GM21526 (cell line): ENCODE results near the gene MYO16.

ENCODE experiments used
- ATAC-seq: cut with Tn5 transposase; IDR thresholded peaks from one replicate; pipeline ENCODE4 v1.9.1; 2021; ENCODE audit warnings: moderate library complexity; ENCODE audit not compliant: unreplicated experiment, low FRiP score

MYO16 gene

DNA sequence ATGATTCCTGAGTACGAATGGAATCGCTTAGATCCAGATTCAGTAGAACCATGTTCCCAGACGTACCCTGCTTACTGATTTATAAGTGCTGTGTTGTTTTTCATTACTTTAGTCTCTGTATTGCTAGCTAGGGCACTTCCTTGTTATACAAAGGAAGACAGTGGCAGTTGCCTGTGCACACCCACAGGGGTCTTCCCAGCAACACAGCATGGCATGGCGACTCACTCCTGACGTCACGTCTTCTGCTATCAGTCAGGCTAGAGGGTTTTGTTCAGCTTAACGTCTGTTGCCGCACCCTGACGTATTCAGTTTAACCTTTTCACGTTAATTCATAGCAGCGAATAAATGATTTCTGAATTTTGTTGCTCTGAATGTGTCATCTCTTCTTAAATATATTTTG is 295.1 kb downstream of the MYO16 start:
- no peak for ATAC-seq

DNA sequence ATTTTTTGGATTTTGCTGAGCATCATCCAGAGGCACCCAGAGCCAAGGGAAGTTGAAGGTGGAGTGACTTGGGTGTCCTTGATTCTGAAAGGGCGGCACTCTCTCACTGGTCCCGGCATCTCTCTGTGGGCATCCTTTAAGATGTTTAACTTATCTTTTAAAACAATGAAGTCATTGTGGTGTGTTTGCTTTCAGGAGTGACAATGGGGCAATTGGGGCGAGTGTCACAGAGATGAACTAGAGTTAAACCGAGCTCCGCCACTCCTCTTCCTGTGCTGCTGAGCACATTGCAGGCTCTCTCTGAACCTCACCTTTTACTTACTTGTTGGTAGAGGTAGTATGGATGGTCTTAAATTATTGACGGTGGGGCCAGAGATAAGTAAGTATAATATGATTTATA is 295.7 kb downstream of the MYO16 start:
- ATAC-seq: no peak

DNA sequence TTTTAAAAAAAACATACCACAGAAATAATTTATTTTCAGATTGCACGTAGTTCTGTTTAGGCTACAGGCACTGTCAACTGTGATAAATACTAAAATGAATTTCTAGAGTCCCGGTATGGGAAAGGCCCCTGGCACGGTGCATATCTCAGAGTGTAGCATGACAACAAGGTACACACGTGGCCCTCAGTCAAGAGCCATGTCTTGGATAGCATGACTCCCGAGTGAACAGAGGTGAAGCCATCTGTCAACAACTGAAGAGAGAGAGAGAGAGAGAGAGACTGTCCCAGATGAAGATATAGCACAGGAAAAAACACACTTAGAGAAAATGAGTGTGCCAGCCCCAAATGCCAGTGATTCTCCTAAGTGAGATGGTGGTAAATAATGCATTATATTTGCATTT is 297.5 kb downstream of the MYO16 start:
- ATAC-seq: no peak

DNA sequence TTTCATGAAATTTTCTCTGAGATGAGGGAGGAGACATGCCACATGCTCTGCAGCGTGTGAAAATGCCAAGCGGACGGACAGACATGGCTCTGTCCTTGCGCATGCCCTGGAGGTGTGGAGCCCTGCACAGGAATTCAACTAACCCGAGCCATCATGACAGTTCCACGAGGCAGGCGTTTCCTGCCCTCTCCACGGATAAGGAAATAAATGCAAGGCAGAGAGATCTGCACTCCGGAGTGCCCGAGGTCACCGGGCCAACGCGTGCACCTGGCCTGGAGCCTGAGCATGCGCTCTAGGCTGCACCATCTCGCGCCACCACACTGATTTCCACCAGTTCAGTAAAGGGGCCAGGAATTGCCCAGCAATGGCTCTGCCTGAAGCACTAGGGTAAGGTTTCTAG is 298.2 kb downstream of the MYO16 start:
- no peak for ATAC-seq

DNA sequence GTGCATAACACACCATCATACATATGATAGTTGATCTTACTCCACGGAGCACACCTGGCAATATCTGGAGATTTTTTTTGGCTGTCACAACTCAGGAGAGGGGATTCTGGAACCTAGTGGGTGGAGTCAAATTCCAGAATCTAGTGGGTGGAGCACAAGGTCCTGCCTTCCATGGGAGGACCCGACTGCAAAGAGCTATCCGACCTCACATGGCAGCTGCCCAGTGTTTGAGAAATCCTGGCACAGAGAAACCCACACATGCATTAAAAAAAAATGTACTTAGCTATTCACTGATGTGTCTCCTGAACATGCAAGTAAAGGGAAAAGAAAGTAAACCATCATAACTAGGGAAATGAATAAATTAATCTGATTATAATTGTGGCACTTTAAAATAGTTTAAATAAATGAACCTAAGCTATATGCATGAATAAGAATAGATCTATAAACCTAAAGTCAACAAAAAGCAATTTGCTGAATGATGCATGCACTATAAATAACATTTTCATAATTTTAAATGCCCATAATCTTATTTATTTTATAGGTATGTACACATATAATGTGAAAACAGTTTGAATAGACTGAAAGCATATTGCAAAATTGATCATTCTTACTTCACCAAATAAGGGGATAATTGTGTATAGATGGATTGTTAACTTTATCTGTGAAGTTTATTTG is 300.3 kb downstream of the MYO16 start:
- no peak for ATAC-seq

DNA sequence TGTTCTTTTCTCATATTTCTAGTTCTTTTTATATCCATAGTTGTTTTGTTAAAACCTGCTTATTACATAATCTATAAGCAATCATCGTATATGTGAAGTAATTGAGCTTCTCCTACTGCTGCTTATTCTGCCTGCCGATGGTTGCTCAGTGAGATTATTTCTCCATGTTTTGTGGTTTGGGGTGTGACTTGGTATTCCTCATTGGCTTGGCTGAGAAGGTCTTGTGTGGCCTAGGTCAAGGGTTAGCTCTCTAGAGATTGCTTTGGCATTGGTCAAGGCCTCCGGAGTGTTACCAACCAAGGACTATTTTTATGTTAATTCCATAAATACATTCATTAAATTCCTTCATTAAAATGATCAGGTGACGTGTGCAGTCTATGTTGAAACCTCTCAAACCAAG is 302.8 kb downstream of the MYO16 start:
- ATAC-seq: no peak

DNA sequence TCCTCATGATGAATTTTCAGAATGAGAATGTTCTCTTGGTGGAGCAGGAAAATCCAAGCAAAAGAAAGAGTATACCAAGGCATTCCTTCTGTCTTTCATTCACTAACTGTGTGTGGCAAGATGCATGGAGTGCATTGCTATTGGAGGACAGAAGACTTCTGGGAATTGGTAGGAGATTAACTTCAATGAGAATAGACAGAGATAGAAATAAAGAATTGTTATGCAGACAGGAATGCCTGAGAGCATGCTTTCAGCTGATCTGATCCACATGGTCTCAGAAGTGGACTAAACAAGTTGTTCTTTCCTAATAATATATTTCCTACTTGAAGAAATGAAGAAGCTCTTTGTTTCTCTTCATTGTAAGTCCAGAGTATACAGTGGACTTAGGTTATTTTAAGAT is 303.6 kb downstream of the MYO16 start:
- ATAC-seq: no peak

DNA sequence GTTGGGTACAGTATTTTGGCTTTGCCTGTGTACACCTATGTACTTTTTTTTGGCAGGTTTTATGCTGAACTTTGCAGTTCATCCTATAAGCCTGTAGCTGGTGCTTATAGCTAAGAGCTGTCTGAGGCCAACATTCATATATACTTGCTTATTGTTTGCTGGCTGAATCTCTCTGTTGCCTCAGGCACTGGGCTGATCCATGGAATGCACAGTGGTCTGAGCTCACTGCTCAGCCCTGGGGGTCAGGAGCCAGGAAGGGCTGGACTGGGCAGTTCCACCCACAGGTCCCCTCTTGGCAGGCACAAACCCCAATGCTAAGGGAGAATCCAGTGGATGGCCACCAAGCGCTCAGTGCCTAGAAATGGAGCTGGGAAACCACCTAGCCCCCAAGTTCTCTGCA is 308.7 kb downstream of the MYO16 start:
- no peak for ATAC-seq

DNA sequence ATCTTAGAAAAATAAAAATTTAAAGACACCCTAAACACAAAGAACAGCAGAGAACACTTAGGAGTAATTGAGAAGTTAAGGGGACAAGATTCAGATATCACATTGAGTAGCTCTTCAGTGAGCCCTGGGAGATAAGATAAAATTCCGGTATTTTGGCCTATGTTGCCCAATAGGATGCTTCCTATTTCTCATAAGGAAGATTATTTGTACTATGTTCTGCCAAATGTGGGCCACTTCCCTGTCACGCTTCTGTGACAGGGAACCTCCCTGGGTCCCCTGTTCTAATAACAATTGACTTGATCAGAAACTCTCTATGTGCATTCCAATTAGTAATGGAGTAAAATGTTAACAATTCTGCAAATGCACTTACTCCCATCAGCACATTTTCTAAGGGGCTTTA is 310.7 kb downstream of the MYO16 start:
- ATAC-seq: no peak

DNA sequence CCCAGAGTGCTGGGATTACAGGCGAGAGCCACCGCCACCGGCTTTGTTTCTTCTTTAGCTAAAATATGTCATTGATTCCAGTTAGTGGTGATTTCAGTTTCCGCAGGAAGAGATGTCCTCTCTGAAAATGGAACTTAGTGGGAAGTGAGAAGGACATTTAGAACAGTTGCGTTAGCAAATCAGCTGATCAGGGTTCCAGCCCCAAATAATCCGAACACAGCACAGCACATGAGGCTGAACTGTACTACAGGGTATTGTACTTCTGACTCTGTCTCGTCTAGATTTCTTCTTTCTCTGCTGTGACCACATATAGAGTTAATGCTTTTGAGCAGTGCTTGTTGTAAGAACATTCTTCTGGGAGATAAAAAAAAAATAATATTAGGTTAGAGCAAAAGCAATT is 314.4 kb downstream of the MYO16 start:
- no peak for ATAC-seq

DNA sequence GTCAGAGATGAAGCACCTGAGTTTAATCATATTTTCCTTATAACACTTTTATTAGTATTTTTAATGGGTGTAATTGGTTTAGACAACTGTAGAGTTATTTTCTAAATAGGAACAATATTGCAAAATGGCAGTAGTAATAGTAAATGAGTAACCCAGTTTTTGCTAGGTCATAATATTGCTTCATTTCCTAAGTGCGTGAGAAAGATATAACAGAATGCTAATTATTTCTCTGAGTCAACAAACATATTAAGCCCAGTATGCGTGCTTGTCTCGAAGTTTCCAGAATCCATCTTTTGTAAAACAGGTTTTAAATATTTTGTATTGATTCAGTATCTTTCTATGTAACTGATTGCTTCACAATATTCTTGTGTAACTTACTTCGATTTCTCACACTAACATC is 315.3 kb downstream of the MYO16 start:
- no peak for ATAC-seq

DNA sequence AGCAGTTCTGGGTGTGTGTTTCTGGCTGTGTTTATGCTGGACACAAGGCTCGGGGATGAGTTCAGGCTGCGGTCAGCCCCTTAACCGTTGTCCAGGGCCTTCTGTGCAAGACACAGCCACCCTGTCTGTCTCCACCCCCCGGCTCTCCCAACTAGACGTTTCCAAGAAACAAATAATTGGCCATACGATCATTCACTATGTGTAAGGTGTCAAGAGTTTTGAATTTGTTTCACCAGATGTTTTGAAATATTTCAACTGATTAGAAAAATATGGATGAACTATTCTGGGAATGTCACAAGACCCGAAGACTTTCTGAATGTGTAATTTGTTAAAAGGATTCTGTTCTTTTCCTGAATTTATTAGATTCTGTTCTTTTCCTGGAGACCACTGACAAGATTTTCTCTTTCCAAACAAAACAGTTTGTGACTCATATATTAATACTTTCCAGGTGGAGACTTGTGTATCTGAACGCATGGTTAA is 318.2 kb downstream of the MYO16 start:
- no peak for ATAC-seq

DNA sequence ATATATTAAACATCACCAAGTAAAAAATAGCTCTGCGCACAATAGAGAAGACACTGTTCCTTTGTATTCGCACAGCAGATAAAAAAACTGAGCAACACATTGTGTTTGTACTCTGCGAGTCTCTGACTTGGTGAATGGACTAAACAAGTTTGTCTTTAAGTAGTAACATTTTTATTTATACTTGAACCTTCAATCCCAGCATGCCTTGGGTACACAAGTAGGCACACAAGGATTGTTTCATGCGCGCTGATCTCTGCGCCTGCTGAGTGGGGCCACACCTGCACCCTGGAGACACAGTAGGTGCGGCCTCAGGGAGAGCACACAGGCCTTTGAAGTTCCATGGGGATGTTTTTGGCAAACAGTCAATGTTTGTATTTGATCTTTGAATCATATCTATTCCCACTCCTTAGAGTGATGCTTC is 318.9 kb downstream of the MYO16 start:
- ATAC-seq: no peak

DNA sequence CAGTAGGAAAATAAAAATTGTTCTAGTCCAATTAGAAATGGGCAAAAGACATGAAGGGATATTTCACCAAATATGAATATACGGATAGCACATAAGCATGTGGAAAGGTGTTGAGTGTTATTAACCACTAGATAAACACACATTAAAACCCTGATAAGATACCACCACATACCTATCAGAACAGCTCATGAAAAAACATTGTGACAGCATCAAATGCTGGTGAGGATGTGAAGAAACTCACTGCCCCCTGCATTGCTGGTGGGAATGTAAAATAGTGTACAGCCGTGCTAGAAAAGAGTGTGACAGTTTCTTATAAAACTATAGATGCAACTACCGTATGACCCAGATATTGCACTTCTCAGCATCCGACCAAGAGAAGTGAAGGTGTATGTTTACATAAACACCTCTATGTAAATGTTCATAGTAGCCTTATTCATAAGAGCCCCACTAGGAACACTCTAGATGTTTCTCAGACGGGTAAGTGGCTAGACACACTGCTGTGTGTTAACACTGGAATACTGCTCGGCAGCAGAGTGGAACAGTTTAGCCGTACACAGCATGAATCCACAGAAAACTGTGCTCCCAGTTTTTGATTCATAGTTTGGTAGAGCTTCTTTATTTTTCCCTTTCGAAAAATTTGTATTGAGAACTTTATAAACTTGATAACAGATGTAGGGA is 321.1 kb downstream of the MYO16 start:
- no peak for ATAC-seq

DNA sequence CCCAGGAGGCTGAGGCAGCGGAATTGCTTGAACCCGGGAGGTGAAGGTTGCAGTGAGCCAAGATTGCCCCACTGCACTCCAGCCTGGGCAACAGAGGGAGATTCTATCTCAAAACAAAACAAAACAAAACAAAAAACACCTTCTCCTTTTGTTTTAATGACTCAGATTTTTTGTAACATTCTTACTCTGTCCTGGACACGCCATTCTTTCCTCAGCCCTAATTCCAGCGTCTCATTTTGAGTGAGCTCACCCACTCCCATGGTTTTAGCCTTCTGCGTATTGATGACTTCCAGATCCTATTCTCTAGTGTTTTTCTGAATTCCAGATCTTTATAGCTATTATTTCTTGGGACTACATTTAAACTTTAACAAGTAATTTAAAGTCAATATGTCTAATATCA is 326.3 kb downstream of the MYO16 start:
- no peak for ATAC-seq

DNA sequence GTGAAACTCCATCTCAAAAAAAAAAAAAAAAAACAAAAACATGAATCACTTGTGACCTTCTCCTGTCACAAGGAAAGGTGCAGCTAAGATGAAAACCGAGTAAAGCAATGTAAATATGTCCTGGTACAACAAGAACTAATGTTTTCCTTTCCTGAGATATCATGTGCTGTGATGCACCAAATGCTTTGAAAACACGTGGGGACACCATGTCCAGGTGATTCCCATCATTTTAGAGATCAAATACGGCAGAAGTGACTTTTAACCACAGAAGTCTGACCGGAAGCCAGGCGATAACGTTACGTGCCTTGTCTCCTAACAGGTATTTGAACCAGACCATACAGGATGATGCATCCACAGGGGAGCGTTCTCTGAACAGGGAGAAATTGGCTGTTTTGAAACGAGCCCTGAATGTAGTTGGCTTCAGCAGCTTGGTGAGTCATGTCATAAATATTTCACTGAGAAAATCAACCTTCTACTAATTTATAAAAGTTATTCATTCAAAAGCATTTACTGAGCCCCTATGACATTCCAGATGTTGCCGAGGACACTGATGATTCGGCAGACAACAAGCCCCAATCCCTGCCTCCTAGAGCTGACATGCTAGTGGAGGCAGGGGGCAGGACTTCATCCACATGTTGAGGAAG is 328.1 kb downstream of the MYO16 start:
- no peak for ATAC-seq

DNA sequence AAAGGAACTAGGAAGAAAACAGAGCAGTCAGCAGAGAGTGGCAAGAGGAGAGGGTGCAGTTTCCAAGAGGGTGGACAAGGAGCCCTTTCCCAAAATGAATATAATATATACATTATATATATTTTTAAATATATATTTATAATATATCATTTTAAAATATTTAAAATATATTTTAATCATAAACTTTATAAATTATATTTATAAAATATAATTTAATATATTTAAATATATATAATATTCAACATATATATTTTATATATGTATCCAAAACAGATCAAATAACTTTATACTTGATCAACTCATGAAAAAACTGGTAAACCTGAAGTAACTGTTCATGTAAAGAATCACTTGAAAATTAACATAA is 328.6 kb downstream of the MYO16 start:
- no peak for ATAC-seq

DNA sequence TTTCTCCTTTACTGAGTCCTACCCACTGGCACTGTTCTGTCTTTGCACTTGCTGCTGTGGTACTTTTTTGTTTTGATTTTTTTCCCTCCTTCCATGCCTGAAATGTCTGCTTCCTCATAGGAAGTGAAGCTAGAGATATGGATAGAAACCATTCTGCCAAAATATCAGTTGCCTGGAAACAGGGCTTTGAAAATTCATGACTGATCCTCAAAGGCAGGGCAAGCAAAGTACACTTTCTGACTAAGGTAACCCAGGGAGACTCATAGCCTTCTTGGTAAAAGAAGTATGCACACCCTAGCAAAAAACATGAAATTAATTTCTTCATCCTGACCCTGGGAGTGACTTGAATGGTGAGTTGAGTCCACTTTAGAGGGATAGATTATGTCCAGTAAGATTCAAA is 329.8 kb downstream of the MYO16 start:
- no peak for ATAC-seq

DNA sequence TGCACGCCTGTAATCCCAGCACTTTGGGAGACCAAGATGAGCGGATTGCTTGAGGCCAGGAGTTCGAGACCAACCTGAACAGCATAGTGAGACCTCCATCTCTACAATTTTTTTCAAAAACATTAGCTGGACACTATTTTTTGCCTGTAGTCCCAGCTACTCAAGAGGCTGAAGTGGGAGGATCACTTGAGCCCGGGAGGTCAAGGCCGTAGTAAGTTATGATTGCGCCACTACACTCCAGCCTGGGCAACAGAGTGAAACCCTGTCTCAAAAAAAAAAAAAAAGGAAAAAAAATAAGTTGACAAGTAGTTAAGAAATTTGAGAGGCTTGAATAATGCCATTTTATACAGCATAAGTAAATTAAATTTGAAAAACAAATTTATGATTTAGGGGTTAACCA is 330.6 kb downstream of the MYO16 start:
- no peak for ATAC-seq

DNA sequence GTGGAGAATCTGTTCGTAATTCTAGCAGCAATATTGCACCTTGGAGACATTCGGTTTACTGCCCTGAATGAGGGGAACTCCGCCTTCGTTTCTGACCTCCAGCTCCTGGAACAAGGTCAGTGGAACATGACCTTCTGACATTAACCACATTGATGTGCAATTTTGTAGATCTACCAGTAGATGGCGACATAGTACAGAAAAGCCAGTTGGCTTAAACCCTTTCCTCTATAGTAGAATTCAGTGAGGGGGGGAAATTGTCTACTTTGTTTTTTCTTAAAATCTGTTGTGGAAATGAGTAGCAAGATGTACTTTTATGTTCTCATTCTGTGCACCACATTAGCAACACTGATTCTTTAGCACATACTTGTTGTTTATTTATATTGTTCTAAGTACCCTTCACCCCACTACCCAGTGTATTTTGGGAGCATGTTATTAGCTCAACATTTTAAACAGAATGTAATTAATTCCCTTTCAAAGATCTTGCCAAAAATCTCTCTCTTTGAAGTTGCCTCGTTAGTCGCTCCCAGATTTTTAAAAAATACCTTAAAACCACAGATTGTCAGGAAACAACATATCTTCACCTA is 332.2 kb downstream of the MYO16 start:
- peak; percentile 94 for ATAC-seq

DNA sequence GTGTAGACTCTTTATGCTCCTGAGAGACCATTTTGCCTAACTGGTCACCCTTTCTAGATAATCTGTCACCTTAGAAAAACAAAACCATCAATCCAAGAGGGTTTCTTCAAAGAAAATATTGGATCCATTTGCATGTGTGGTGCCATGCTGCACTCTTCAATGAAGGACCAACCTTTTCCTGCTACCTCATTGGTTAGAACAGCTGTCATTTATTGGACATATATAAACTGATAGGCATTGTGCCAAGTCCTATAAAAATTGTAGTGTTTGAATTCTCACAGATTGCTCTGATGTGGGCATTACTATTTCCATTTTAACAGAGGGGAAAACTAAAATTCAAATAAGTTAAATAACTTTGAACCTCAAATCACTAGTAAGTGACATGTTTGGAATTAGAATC is 333.2 kb downstream of the MYO16 start:
- no peak for ATAC-seq
